Fibroblast of pulmonary artery (primary cell): Measurements from ENCODE around the gene TLL2.
A peak's percentile ranks its signal among the peaks of the same experiment; 100 is the strongest.

Source experiments
- DNase-seq: peaks from one replicate; pipeline ENCODE4 v3.0.0-alpha.2; 2010; ENCODE audit warnings: low read depth
- H3K4me3 ChIP-seq: replicated peaks from 2 replicates; pipeline ENCODE4 v1.5.1; 2011; ENCODE audit warnings: low read depth, mild to moderate bottlenecking, control low read depth, low read length, moderate library complexity
- CTCF ChIP-seq: IDR thresholded peaks from 2 replicates; pipeline ENCODE4 v1.5.1; 2011; ENCODE audit warnings: mild to moderate bottlenecking, control low read depth, low read length, inconsistent platforms; ENCODE audit errors: missing control alignments

TLL2 gene

DNA sequence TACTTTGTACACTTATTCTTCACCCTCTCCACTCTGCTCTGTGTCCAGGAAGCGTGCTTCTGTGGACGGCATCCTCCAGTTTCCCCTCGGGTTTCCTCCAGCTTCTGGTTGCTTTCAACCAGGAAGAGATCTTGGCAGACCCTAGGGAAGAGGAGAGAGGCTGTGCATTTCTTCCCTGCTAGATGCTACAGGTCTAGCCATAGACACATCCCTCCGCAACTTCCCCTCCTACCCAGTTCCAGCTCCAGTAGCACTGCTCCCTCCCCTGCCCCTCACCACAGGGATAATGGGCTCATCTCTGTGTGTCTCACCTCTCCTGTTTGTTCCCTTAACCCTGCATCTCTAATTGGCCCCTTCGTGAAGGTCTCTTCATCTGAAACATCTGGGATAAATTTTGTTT is 16.3 kb downstream of the TLL2 start:
- no peak overlapping the region for H3K4me3 ChIP-seq
- TF ChIP-seq CTCF = no peak
- DNase-seq = no peak

DNA sequence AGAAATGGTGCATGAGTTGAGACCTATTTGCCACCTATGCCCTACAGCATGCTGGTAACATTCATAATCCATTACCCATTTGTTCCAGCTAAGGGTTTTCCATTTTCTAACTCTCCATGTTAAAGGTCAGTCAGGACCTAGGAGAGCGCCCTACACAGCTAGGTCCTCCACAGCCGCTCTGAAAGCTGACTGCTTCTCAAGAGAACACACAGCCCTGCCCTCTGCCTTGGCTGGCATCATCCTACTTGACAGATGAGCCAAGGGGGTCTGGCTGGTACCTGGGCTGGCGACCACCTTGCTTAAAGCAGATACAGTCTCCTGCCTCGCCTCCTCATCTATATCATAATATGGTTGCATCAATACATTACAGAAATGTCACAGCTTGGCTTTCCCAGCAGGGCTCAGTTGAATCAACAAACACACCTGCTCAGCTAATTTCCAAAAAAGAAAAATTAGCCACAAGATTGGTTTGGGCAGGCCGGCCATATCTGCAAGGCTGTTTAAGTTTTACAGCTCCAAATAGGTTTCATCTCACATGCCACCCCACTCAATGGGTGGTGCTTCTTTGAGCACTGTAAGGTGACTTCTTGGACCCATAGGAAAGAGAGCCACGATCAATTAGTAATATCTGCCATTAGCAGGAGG is 17.3 kb downstream of the TLL2 start:
- no peak overlapping the region for H3K4me3 ChIP-seq
- no peak for TF ChIP-seq CTCF
- DNase-seq = peak; percentile 55

DNA sequence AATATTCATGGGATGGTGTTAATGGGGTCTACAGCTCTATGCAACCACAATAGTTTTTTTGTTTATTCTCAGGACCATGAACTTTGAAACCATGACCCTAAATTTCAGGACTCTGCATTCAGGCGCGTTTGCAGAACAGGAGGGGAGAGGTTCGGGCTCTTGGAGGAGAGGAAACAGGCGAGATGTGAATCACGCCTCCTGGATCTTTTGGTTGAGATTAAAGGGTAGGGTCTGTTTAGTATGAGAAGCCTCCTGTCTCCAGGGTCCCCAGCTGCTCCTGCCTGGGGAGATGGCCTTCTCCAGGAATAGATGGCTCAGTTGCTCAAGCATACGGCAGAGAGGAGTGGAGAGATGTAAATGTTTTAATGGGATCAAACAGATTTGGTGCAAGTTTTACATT is 18.2 kb downstream of the TLL2 start:
- no peak overlapping the region for H3K4me3 ChIP-seq
- DNase-seq = no peak
- TF ChIP-seq CTCF = no peak

DNA sequence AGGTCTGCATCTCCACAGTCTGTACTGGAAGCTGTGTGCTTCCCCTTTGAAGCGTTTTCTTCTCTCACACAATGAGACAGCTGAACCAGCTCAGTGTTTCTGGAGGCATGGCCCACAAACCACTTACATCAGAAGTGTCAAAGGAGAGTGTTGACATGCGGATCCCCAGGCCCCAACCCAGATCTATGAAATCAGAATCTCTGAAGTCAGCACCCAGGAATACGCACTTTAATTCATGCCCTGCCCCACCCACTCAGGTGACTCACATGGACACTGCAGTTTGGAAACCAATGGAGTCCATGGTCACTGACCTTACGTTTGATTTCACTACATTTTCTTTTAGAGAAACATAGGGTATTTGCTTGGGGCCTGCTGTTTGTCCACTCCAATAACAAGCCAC is 19.0 kb downstream of the TLL2 start:
- TF ChIP-seq CTCF = no peak
- no peak for DNase-seq
- H3K4me3 ChIP-seq = no peak overlapping the region

DNA sequence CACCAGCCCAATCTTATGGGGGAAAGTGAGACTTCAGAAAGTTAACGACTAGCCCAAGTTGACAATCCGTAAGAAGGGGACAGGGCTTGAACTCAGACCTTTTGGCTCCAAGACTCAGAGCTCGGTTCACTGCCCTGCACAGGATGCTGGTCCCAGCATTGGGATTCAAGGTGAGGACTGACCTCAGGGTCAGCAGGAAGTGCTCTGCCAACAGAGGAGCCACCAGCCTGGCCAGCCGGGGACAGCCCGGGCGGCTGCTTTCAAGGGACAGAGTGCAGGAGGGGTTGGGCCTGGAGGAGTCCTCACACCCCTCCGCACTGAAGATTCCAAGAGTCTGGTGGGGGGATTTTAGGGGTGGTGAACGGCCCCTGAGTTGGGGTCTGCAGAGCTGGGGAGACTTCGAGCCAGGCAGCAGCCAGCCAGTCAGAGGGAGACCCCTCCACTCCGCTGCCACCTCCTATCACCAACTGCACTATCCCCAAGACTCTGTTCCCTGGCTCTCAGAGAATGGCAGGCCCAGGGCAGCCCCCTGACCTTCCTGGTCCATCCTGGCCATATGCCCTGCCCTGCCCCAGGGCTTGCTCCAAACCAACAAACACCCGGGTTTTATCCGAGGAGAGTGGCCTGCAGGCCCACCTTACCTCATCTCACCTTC is 19.7 kb downstream of the TLL2 start:
- no peak for TF ChIP-seq CTCF
- no peak for DNase-seq
- H3K4me3 ChIP-seq = no peak overlapping the region

DNA sequence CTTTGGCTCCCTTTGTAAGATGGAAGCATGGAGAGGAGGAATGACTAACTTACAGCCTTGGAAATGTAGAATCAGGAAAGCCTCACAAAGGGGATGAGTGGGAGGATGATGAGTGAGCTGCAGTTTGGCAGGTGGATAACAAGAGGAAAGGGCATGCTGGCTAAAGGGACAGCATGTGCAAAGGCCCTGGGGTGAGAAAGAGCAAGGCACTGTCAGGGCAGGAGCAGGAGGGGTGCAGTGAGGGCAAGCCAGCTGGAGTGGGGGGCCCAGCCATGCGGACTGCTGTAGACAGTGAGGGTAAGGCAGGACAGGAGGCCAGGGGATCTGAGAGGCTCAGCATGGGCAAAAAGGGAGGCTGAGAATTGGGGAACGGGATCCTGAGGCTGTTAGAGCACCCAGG is 20.5 kb downstream of the TLL2 start:
- TF ChIP-seq CTCF = no peak
- DNase-seq = no peak
- no peak overlapping the region for H3K4me3 ChIP-seq

DNA sequence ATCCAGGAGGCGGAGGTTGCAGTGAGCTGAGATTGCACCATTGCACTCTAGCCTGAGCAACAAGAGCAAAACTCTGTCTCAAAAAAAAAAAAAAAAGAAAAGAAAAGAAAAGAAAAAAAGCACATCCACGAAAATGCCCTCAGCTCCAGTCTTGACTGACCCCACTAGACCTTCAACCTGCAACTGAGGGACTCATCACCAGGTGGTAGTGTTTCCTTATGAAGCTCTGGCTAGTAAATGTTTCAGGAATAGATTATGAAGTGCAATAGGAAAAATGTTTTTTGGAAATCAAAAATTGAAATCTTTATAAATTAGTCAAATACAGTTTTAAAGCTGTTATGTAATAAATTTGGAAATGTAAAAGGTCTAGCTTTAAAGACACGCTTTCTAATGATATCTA is 22.4 kb downstream of the TLL2 start:
- TF ChIP-seq CTCF = peak; percentile 10
- no peak overlapping the region for H3K4me3 ChIP-seq
- peak; percentile 7 for DNase-seq
